ENCODE measurements around the gene EYA4.

Gene EYA4

GRCh38 chr6:133547136-133547535 lies 306.0 kb downstream of the EYA4 start:
- Histone ChIP-seq H3K4me3 (ENCODE audit: low read depth in 1 of 2, low read length in 1 of 2) (no peak overlapping the region), H3K9me3 (no peaks in the 10 kb centered on the region), H3K4me1 (ENCODE audit: control insufficient read depth in 1 of 2, insufficient read depth in 1 of 2, low read depth in 1 of 2, low read length in 1 of 2) (no peaks in the 10 kb centered on the region), H3K27ac (no peak overlapping the region), H3K36me3 (no peaks in the 10 kb centered on the region), H3K27me3 (no peaks in the 10 kb centered on the region)
- no peak for TF ChIP-seq CTCF (IDR thresholded peaks at IDR 0.05)

GRCh38 chr6:133548423-133549159 lies 307.4 kb downstream of the EYA4 start:
- no peak for TF ChIP-seq CTCF (IDR thresholded peaks at IDR 0.05)
- Histone ChIP-seq H3K4me1 (ENCODE audit: control insufficient read depth in 1 of 2, insufficient read depth in 1 of 2, low read depth in 1 of 2, low read length in 1 of 2) (no peaks in the 10 kb centered on the region), H3K27me3 (no peaks in the 10 kb centered on the region), H3K27ac (no peak overlapping the region), H3K36me3 (no peaks in the 10 kb centered on the region), H3K4me3 (ENCODE audit: low read depth in 1 of 2, low read length in 1 of 2) (no peak overlapping the region), H3K9me3 (no peaks in the 10 kb centered on the region)

- no peaks in the 10 kb centered on the region for H3K4me1 ChIP-seq (ENCODE audit: control insufficient read depth in 1 of 2, insufficient read depth in 1 of 2, low read depth in 1 of 2, low read length in 1 of 2)
- no peaks in the 10 kb centered on the region for H3K9me3 ChIP-seq
- H3K36me3 ChIP-seq: no peaks in the 10 kb centered on the region
- no peak for TF ChIP-seq CTCF (IDR thresholded peaks at IDR 0.05)
- no peak overlapping the region for H3K4me3 ChIP-seq (ENCODE audit: low read depth in 1 of 2, low read length in 1 of 2)
- no peaks in the 10 kb centered on the region for H3K27me3 ChIP-seq
- no peak overlapping the region for H3K27ac ChIP-seq
These were observed 308.2 kb downstream of the EYA4 start for GRCh38 chr6:133549371-133549801.

- TF ChIP-seq CTCF (IDR thresholded peaks at IDR 0.05): no peak
- no peaks in the 10 kb centered on the region for H3K36me3 ChIP-seq
- no peaks in the 10 kb centered on the region for H3K9me3 ChIP-seq
- no peaks in the 10 kb centered on the region for H3K4me1 ChIP-seq (ENCODE audit: control insufficient read depth in 1 of 2, insufficient read depth in 1 of 2, low read depth in 1 of 2, low read length in 1 of 2)
- H3K27me3 ChIP-seq: no peaks in the 10 kb centered on the region
- H3K4me3 ChIP-seq (ENCODE audit: low read depth in 1 of 2, low read length in 1 of 2): no peak overlapping the region
- H3K27ac ChIP-seq: no peak overlapping the region
These were observed 308.9 kb downstream of the EYA4 start for GRCh38 chr6:133550026-133550425.

GRCh38 chr6:133551436-133551835 lies 310.3 kb downstream of the EYA4 start:
- no peaks in the 10 kb centered on the region for H3K9me3 ChIP-seq
- H3K27me3 ChIP-seq: no peaks in the 10 kb centered on the region
- no peak overlapping the region for H3K4me3 ChIP-seq (ENCODE audit: low read depth in 1 of 2, low read length in 1 of 2)
- no peak for TF ChIP-seq CTCF (IDR thresholded peaks at IDR 0.05)
- H3K36me3 ChIP-seq: no peaks in the 10 kb centered on the region
- H3K4me1 ChIP-seq (ENCODE audit: control insufficient read depth in 1 of 2, insufficient read depth in 1 of 2, low read depth in 1 of 2, low read length in 1 of 2): no peaks in the 10 kb centered on the region
- no peak overlapping the region for H3K27ac ChIP-seq

All from neutrophil (primary cell).